Neuronal stem cell (in vitro differentiated cells): ENCODE measurements around the gene ETF1.
A peak's percentile ranks its signal among the peaks of the same experiment; 100 is the strongest.

ENCODE experiments used
- DNase-seq: peaks from one replicate; pipeline ENCODE4 v3.0.0-alpha.2; 2013; ENCODE audit warnings: low spot score
- H2AFZ ChIP-seq: one replicate; pipeline ENCODE4 v1.6.1; 2013; ENCODE audit warnings: mild to moderate bottlenecking, low read length, inconsistent platforms
- H2AK5ac ChIP-seq: 2 replicates; pipeline ENCODE4 v1.6.1; 2013; ENCODE audit warnings: low read depth, mild to moderate bottlenecking, inconsistent platforms, low read length, moderate library complexity, mixed read lengths
- H2BK120ac ChIP-seq: 2 replicates; pipeline ENCODE4 v1.6.1; 2013; ENCODE audit warnings: low read depth, mild to moderate bottlenecking, inconsistent platforms, low read length, moderate library complexity, mixed read lengths
- H2BK12ac ChIP-seq: one replicate; pipeline ENCODE4 v1.6.1; 2013; ENCODE audit warnings: low read length, inconsistent platforms
- H2BK15ac ChIP-seq: 2 replicates; pipeline ENCODE4 v1.6.1; 2013; ENCODE audit warnings: mild to moderate bottlenecking, low read length, inconsistent platforms, mixed read lengths
- H2BK5ac ChIP-seq: one replicate; pipeline ENCODE4 v1.6.1; 2013; ENCODE audit warnings: inconsistent platforms, mild to moderate bottlenecking, low read length, moderate library complexity
- H3K14ac ChIP-seq: one replicate; pipeline ENCODE4 v1.6.1; 2013; ENCODE audit warnings: low read length, inconsistent platforms
- H3K18ac ChIP-seq: 2 replicates; pipeline ENCODE4 v1.6.1; 2013; ENCODE audit warnings: low read length, inconsistent platforms
- H3K23ac ChIP-seq: 2 replicates; pipeline ENCODE4 v1.6.1; 2013; ENCODE audit warnings: low read depth, mild to moderate bottlenecking, mixed read lengths, low read length, inconsistent platforms; ENCODE audit not compliant: poor library complexity
- H3K27ac ChIP-seq: replicated peaks from 3 replicates; pipeline ENCODE4 v1.5.1; 2013; ENCODE audit warnings: low read length, inconsistent platforms
- H3K27me3 ChIP-seq, 3 experiments: 2 replicates each; pipeline ENCODE4 v1.6.1; 2013; ENCODE audit warnings: low read length in 3 of 3, mild to moderate bottlenecking in 2 of 3, inconsistent platforms in 1 of 3, low read depth in 1 of 3, mixed read lengths in 1 of 3, moderate library complexity in 1 of 3; ENCODE audit not compliant: control insufficient read depth in 3 of 3, insufficient read depth in 3 of 3
- H3K36me3 ChIP-seq, 2 donors: replicated peaks in 1 of 2; 2 replicates each; pipeline ENCODE4 v1.6.1; 2013; ENCODE audit warnings: low read length in 2 of 2; ENCODE audit not compliant: control insufficient read depth in 2 of 2, insufficient read depth in 2 of 2
- H3K4ac ChIP-seq: 2 replicates; pipeline ENCODE4 v1.6.1; 2013; ENCODE audit warnings: inconsistent platforms, mild to moderate bottlenecking, low read length, moderate library complexity
- H3K4me1 ChIP-seq, 2 donors: 1 replicate in 1 of 2; 2 replicates in 1 of 2; pipeline ENCODE4 v1.6.1; 2013; ENCODE audit warnings: low read length in 2 of 2, low read depth in 1 of 2; ENCODE audit not compliant: control insufficient read depth in 2 of 2, insufficient read depth in 1 of 2
- H3K4me2 ChIP-seq: one replicate; pipeline ENCODE4 v1.6.1; 2013; ENCODE audit warnings: mild to moderate bottlenecking, low read length, inconsistent platforms; ENCODE audit not compliant: insufficient read depth, poor library complexity, severe bottlenecking
- H3K4me3 ChIP-seq, 2 donors: 2 replicates each; pipeline ENCODE4 v1.5.1; 2013; ENCODE audit warnings: low read length in 2 of 2, mild to moderate bottlenecking in 2 of 2, inconsistent platforms in 1 of 2, moderate library complexity in 1 of 2
- H3K79me1 ChIP-seq: one replicate; pipeline ENCODE4 v1.6.1; 2013; ENCODE audit warnings: low read depth, mild to moderate bottlenecking, inconsistent platforms, low read length, moderate library complexity
- H3K9ac ChIP-seq: one replicate; pipeline ENCODE4 v1.6.1; 2013; ENCODE audit warnings: mild to moderate bottlenecking, low read depth, low read length, inconsistent platforms; ENCODE audit not compliant: poor library complexity
- H3K9me3 ChIP-seq, 2 donors: replicated peaks in 1 of 2; 2 replicates each; pipeline versions ENCODE3 to v1.6.1; 2013; ENCODE audit warnings: low read length in 2 of 2, mild to moderate bottlenecking in 2 of 2, inconsistent platforms in 1 of 2, low read depth in 1 of 2, mixed read lengths in 1 of 2, moderate library complexity in 1 of 2; ENCODE audit not compliant: control insufficient read depth in 2 of 2, insufficient read depth in 1 of 2
- H4K8ac ChIP-seq: one replicate; pipeline ENCODE4 v1.6.1; 2013; ENCODE audit warnings: low read depth, mild to moderate bottlenecking, inconsistent platforms, low read length, moderate library complexity
- H4K91ac ChIP-seq: one replicate; pipeline ENCODE4 v1.6.1; 2013; ENCODE audit warnings: low read length, low read depth, mild to moderate bottlenecking, inconsistent platforms; ENCODE audit not compliant: poor library complexity
- WGBS, 2 donors: extraction: QIAGEN DNeasy Blood & Tissue Kit; methylation state at CpG; one replicate each; pipeline ENCODE4 v1.1.7; 2013; ENCODE audit warnings: missing lambda C conversion rate in 2 of 2, mixed read lengths in 1 of 2; ENCODE audit not compliant: insufficient read length in 2 of 2, insufficient replicate concordance in 1 of 2; ENCODE audit errors: extremely low coverage in 2 of 2; 5-methylcytosine and 5-hydroxymethylcytosine counted together

Gene ETF1

GRCh38 chr5:138536215-138536614 lies 6.8 kb downstream of the ETF1 start:
- no peak for DNase-seq
- H3K27me3 ChIP-seq, result no peaks in the 10 kb centered on the region
- H3K14ac ChIP-seq, result no peak overlapping the region
- no peak overlapping the region for H3K18ac ChIP-seq
- no peak overlapping the region for H2BK12ac ChIP-seq
- no peak overlapping the region for H2BK120ac ChIP-seq
- no CpG with 5 or more reads among the region's 2 CpGs for WGBS, 2 donors
- H3K36me3 ChIP-seq, result peaks cover 9 to 83% of the 10 kb centered on the region in 2 donors
- no peak overlapping the region for H3K4me2 ChIP-seq
- H3K4me1 ChIP-seq, result peaks cover 0 to 4% of the 10 kb centered on the region in 2 donors
- H3K27ac ChIP-seq, result no peak overlapping the region
- H2AFZ ChIP-seq, result no peak overlapping the region
- peaks cover 0 to 9% of the 10 kb centered on the region in 2 donors for H3K9me3 ChIP-seq
- H2BK15ac ChIP-seq, result no peak overlapping the region
- no peak overlapping the region for H4K91ac ChIP-seq
- H3K4ac ChIP-seq, result no peak overlapping the region
- no peak overlapping the region for H2BK5ac ChIP-seq
- H4K8ac ChIP-seq, result no peak overlapping the region
- H3K9ac ChIP-seq, result no peak overlapping the region
- no peak overlapping the region for H3K4me3 ChIP-seq
- H3K23ac ChIP-seq, result no peak overlapping the region
- peaks cover 2% of the 10 kb centered on the region for H3K79me1 ChIP-seq
- no peak overlapping the region for H2AK5ac ChIP-seq

GRCh38 chr5:138533973-138534941 lies 8.8 kb downstream of the ETF1 start:
- Histone ChIP-seq H3K23ac (no peak overlapping the region), H2BK120ac (no peak overlapping the region), H3K27me3 (no peaks in the 10 kb centered on the region), H3K9ac (no peak overlapping the region), H3K4me3 (no peak overlapping the region), H4K91ac (no peak overlapping the region), H2BK5ac (no peak overlapping the region), H3K14ac (no peak overlapping the region), H3K18ac (no peak overlapping the region), H3K4me1 (no peaks in the 10 kb centered on the region), H2AFZ (no peak overlapping the region), H3K36me3 (peaks cover 9 to 78% of the 10 kb centered on the region in 2 donors), H2BK12ac (no peak overlapping the region), H3K4me2 (no peak overlapping the region), H2AK5ac (no peak overlapping the region), H2BK15ac (no peak overlapping the region), H4K8ac (no peak overlapping the region), H3K4ac (no peak overlapping the region), H3K79me1 (peaks cover 7% of the 10 kb centered on the region), H3K27ac (no peak overlapping the region), H3K9me3 (peaks cover 0 to 9% of the 10 kb centered on the region in 2 donors)
- WGBS, 2 donors, result no CpG with 5 or more reads among the region's 5 CpGs
- no peak for DNase-seq

GRCh38 chr5:138529812-138530211 lies 13.2 kb downstream of the ETF1 start:
- H3K4ac ChIP-seq, result no peak overlapping the region
- H3K79me1 ChIP-seq, result peaks cover 9% of the 10 kb centered on the region
- peaks cover 0 to 9% of the 10 kb centered on the region in 2 donors for H3K9me3 ChIP-seq
- H2BK5ac ChIP-seq, result no peak overlapping the region
- peaks cover 4 to 83% of the 10 kb centered on the region in 2 donors for H3K36me3 ChIP-seq
- DNase-seq, result no peak
- no peak overlapping the region for H2AFZ ChIP-seq
- no peak overlapping the region for H3K4me2 ChIP-seq
- H3K27me3 ChIP-seq, result no peaks in the 10 kb centered on the region
- H3K14ac ChIP-seq, result no peak overlapping the region
- no peak overlapping the region for H3K9ac ChIP-seq
- no peak overlapping the region for H2BK15ac ChIP-seq
- WGBS, 2 donors, result no CpG with 5 or more reads among the region's 8 CpGs
- H3K4me3 ChIP-seq, result no peak overlapping the region
- no peak overlapping the region for H2AK5ac ChIP-seq
- H3K4me1 ChIP-seq, result no peaks in the 10 kb centered on the region
- no peak overlapping the region for H3K27ac ChIP-seq
- no peak overlapping the region for H3K18ac ChIP-seq
- H4K8ac ChIP-seq, result peak overlapping the region; percentile 70
- H2BK120ac ChIP-seq, result no peak overlapping the region
- no peak overlapping the region for H3K23ac ChIP-seq
- H2BK12ac ChIP-seq, result no peak overlapping the region
- no peak overlapping the region for H4K91ac ChIP-seq

- no peak overlapping the region for H3K18ac ChIP-seq
- peaks cover 9% of the 10 kb centered on the region for H3K79me1 ChIP-seq
- DNase-seq, result no peak
- H2AK5ac ChIP-seq, result no peak overlapping the region
- no peak overlapping the region for H3K4me3 ChIP-seq
- no peak overlapping the region for H2AFZ ChIP-seq
- H2BK12ac ChIP-seq, result no peak overlapping the region
- no peak overlapping the region for H2BK5ac ChIP-seq
- H3K27ac ChIP-seq, result no peak overlapping the region
- peaks cover 2 to 77% of the 10 kb centered on the region in 2 donors for H3K36me3 ChIP-seq
- no peak overlapping the region for H2BK15ac ChIP-seq
- no peak overlapping the region for H2BK120ac ChIP-seq
- H3K9me3 ChIP-seq, result peaks cover 0 to 9% of the 10 kb centered on the region in 2 donors
- WGBS, 2 donors, result 100% methylated on average over 1 of the region's 7 CpGs; no CpG with 5 or more reads in 1 of the 2 donors
- H3K23ac ChIP-seq, result no peak overlapping the region
- H3K9ac ChIP-seq, result no peak overlapping the region
- no peak overlapping the region for H4K8ac ChIP-seq
- H3K27me3 ChIP-seq, result no peaks in the 10 kb centered on the region
- no peak overlapping the region for H3K4me2 ChIP-seq
- no peak overlapping the region for H4K91ac ChIP-seq
- H3K4ac ChIP-seq, result no peak overlapping the region
- H3K4me1 ChIP-seq, result peaks cover under 1 to 2% of the 10 kb centered on the region in 2 donors
- H3K14ac ChIP-seq, result no peak overlapping the region
These were observed 14.1 kb downstream of the ETF1 start for GRCh38 chr5:138528744-138529469.
